Peyer's patch (tissue), 4 donors: ENCODE results near the gene VSIG4.

Source experiments
- POLR2A ChIP-seq, 2 donors: fragments of 450-650 bp; IDR thresholded peaks; one replicate each; pipeline ENCODE4 v1.5.1; 2017; ENCODE audit warnings: antibody characterized with exemption in 2 of 2, mild to moderate bottlenecking in 2 of 2, moderate library complexity in 2 of 2
- TF ChIP-seq, protein P1 (sequence below), 6 experiments: fragments of 450-650 bp in 4 of 6; fragments of 200-600 bp in 2 of 6; sonication (generic) in 1 of 6; IDR thresholded peaks; one replicate each; pipeline ENCODE4 v1.5.1; 2017 to 2019; ENCODE audit warnings: antibody characterized with exemption in 6 of 6, mild to moderate bottlenecking in 3 of 6, moderate library complexity in 1 of 6

DNA sequence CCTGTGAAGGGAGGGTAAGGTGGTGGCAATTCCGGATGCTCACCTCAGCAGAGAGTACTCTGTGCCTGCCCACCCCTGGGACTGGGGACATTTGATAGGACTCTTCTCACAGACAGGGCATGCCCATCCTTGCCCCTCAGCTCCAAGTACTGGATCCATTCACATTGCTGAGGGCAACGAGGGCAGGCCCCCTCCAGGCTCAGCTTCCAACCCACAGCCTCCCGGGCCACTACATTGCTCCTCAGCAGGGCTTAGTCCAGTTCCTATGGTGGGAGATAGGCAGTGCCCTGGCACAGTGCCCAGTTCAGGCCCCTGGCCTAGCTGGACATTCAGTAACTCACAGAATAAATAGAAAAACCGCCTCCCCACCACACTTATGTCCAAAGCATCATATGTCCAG lies 15.1 kb upstream of the VSIG4 start:
- TF ChIP-seq, protein P1, sequence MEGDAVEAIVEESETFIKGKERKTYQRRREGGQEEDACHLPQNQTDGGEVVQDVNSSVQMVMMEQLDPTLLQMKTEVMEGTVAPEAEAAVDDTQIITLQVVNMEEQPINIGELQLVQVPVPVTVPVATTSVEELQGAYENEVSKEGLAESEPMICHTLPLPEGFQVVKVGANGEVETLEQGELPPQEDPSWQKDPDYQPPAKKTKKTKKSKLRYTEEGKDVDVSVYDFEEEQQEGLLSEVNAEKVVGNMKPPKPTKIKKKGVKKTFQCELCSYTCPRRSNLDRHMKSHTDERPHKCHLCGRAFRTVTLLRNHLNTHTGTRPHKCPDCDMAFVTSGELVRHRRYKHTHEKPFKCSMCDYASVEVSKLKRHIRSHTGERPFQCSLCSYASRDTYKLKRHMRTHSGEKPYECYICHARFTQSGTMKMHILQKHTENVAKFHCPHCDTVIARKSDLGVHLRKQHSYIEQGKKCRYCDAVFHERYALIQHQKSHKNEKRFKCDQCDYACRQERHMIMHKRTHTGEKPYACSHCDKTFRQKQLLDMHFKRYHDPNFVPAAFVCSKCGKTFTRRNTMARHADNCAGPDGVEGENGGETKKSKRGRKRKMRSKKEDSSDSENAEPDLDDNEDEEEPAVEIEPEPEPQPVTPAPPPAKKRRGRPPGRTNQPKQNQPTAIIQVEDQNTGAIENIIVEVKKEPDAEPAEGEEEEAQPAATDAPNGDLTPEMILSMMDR (IDR thresholded peaks at IDR 0.05), result no peak
- TF ChIP-seq POLR2A (IDR thresholded peaks at IDR 0.05), result no peak
